Stomach (tissue), 9 donors: Measurements from ENCODE around the gene ZNF175. TPM values are rescaled to one million over a fixed set of nuclear protein-coding genes. Genes with fewer than 3 reads are reported as not detected.

Source experiments
- DNase-seq, 2 donors: peaks; one replicate each; pipeline versions ENCODE4 v3.0.0 to v3.0.0-alpha.2; 2013 to 2019
- H3K27ac ChIP-seq, 5 donors: fragments of 200-600 bp in 4 of 5; sonication (generic) in 4 of 5; one replicate each; pipeline ENCODE4 v1.5.1; 2013 to 2019; ENCODE audit warnings: mild to moderate bottlenecking in 1 of 5, moderate library complexity in 1 of 5
- H3K27me3 ChIP-seq, 3 donors: fragments of 200-600 bp; sonication (generic); one replicate each; pipeline ENCODE4 v1.5.1; 2017 to 2019; ENCODE audit warnings: mixed run types in 1 of 3
- H3K36me3 ChIP-seq, 4 donors: fragments of 200-600 bp; sonication (generic); 1 replicate in 3 of 4; 2 replicates in 1 of 4; pipeline ENCODE4 v1.5.1; 2016 to 2019
- H3K4me1 ChIP-seq, 4 donors: fragments of 200-600 bp; sonication (generic); one replicate each; pipeline ENCODE4 v1.5.1; 2016 to 2019
- H3K4me3 ChIP-seq, 4 donors: fragments of 200-600 bp; sonication (generic) in 3 of 4; one replicate each; pipeline ENCODE4 v1.5.1; 2016 to 2019; ENCODE audit warnings: mild to moderate bottlenecking in 1 of 4
- H3K9me3 ChIP-seq, 4 donors: fragments of 200-600 bp; sonication (generic); one replicate each; pipeline ENCODE4 v1.5.1; 2016 to 2019
- EP300 ChIP-seq: sonication (generic); formaldehyde crosslinking; IDR thresholded peaks from one replicate; pipeline ENCODE4 v1.6.1; 2017; ENCODE audit warnings: antibody characterized with exemption
- POLR2A ChIP-seq, 4 donors: fragments of 450-650 bp; IDR thresholded peaks; one replicate each; pipeline ENCODE4 v1.6.1; 2016; ENCODE audit warnings: antibody characterized with exemption in 4 of 4, control low read depth in 2 of 4, mild to moderate bottlenecking in 1 of 4, moderate library complexity in 1 of 4
- POLR2AphosphoS5 ChIP-seq, 3 donors: sonication (generic); formaldehyde crosslinking; IDR thresholded peaks; one replicate each; pipeline ENCODE4 v1.6.1; 2016; ENCODE audit warnings: antibody characterized with exemption in 3 of 3
- intact Hi-C: fragments of 100-400 bp; cut with DNase I; formaldehyde crosslinking; loops from one replicate; pipeline ENCODE4 v1.15.1; 2023; ENCODE audit warnings: low total_unique reads
- polyA plus RNA-seq, 3 donors: library from polyadenylated mRNA; stranded (reverse); fragments of 200-250 nt; gene quantifications; one replicate each; pipeline ENCODE4 v1.2.3, GENCODE V29; 2013
- total RNA-seq, 5 donors: library from RNA; depleted of rRNA; stranded (reverse); fragments of >200 nt; gene quantifications; one replicate each; pipeline versions ENCODE4 v1.1.0 to v1.2.3, GENCODE V29; 2014 to 2016
- TF ChIP-seq, protein P1 (sequence below), 7 experiments: fragments of 450-650 bp in 4 of 7; fragments of 200-600 bp in 3 of 7; sonication (generic) in 3 of 7; IDR thresholded peaks; one replicate each; pipeline ENCODE4 v1.5.1; 2016 to 2019; ENCODE audit warnings: antibody characterized with exemption in 7 of 7, control low read depth in 2 of 7, mild to moderate bottlenecking in 1 of 7
- donor health status: healthy with polysubstance abuse.
- donor health status: Bipolar disorder and iron deficiency.
- donor health status: healthy.

ZNF175 gene
- total and polyA plus RNA-seq, 8 donors: 1.2 to 12.9 (median 3.9) TPM

DNA sequence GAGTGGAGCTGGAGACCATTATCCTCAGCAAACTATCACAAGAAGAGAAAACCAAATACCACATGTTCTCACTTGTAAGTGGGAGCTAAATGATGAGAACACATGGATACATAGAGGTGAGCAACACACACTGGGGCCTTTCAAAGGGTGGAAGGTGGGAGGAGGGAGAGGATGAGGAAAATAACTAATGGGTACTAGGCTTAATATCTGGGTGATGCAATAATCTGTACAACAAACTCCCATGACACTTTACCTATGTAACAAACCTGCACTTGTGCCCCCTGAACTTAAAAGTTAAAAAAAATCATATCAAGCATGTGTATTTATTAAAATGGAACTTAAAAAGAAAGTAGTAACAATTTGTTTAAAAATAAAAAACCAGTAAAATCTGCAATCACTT lies 70.6 kb downstream of the ZNF175 start:
- peaks cover 0 to 6% (median 0%) of the 10 kb centered on the region in 4 donors for H3K4me1 ChIP-seq
- DNase-seq: no peak
- peaks cover 0 to 6% (median 0%) of the 10 kb centered on the region in 4 donors for H3K9me3 ChIP-seq
- peaks cover 0 to 3% (median 0%) of the 10 kb centered on the region in 4 donors for H3K36me3 ChIP-seq
- TF ChIP-seq EP300: no peak
- TF ChIP-seq POLR2AphosphoS5 (IDR thresholded peaks at IDR 0.05): no peak
- TF ChIP-seq, protein P1, sequence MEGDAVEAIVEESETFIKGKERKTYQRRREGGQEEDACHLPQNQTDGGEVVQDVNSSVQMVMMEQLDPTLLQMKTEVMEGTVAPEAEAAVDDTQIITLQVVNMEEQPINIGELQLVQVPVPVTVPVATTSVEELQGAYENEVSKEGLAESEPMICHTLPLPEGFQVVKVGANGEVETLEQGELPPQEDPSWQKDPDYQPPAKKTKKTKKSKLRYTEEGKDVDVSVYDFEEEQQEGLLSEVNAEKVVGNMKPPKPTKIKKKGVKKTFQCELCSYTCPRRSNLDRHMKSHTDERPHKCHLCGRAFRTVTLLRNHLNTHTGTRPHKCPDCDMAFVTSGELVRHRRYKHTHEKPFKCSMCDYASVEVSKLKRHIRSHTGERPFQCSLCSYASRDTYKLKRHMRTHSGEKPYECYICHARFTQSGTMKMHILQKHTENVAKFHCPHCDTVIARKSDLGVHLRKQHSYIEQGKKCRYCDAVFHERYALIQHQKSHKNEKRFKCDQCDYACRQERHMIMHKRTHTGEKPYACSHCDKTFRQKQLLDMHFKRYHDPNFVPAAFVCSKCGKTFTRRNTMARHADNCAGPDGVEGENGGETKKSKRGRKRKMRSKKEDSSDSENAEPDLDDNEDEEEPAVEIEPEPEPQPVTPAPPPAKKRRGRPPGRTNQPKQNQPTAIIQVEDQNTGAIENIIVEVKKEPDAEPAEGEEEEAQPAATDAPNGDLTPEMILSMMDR (IDR thresholded peaks at IDR 0.05): no peak
- TF ChIP-seq POLR2A (IDR thresholded peaks at IDR 0.05): no peak
- intact Hi-C loops: no loop called here
- H3K27ac ChIP-seq: no peak overlapping the region
- no peak overlapping the region for H3K4me3 ChIP-seq
- H3K27me3 ChIP-seq: peaks cover 0 to 45% (median 0%) of the 10 kb centered on the region in 3 donors

Other genes with a start within 250 kb of the ZNF175 start
- gene VSIG10L, start 229.1 kb upstream of the ZNF175 start, total RNA-seq: 1 to 10 TPM in 1 of 5 donors, under 1 TPM in 2, not detected in 2; 0.29 to 2.2 (median 0.37) TPM
- 10 to 100 TPM in 1 of 3 donors, 1 to 10 TPM in 1, not detected in 1; 1.1 to 39.6 TPM for gene VSIG10L, start 229.1 kb upstream of the ZNF175 start, polyA plus RNA-seq
- 100 to 1,000 TPM in 1 of 5 donors, 10 to 100 TPM in 3, 1 to 10 TPM in 1; 1.2 to 211 (median 53.4) TPM for gene ETFB, start 204.9 kb upstream of the ZNF175 start, total RNA-seq
- gene ETFB, start 204.9 kb upstream of the ZNF175 start, polyA plus RNA-seq: 100 to 1,000 TPM; 146 to 177 (median 157) TPM
- gene CLDND2, start 202.3 kb upstream of the ZNF175 start, total RNA-seq: not detected
- gene CLDND2, start 202.3 kb upstream of the ZNF175 start, polyA plus RNA-seq: 1 to 10 TPM in 2 of 3 donors, under 1 TPM in 1; 0.88 to 4.3 (median 1.3) TPM
- 1 to 10 TPM in 1 of 5 donors, not detected in 4; 7.7 TPM for gene NKG7, start 198.6 kb upstream of the ZNF175 start, total RNA-seq
- gene NKG7, start 198.6 kb upstream of the ZNF175 start, polyA plus RNA-seq: 1 to 10 TPM; 2.1 to 7.3 (median 3.1) TPM
- gene LIM2, start 183.3 kb upstream of the ZNF175 start, total RNA-seq: not detected
- gene LIM2, start 183.3 kb upstream of the ZNF175 start, polyA plus RNA-seq: not detected
- gene C19orf84, start 180.7 kb upstream of the ZNF175 start, total RNA-seq: not detected
- not detected for gene C19orf84, start 180.7 kb upstream of the ZNF175 start, polyA plus RNA-seq
- 10 to 100 TPM in 1 of 5 donors, 1 to 10 TPM in 2, not detected in 2; 1.1 to 21.4 (median 4.6) TPM for gene SIGLEC10, start 153.6 kb upstream of the ZNF175 start, total RNA-seq
- 1 to 10 TPM; 1.7 to 3.1 (median 2.3) TPM for gene SIGLEC10, start 153.6 kb upstream of the ZNF175 start, polyA plus RNA-seq
- 1 to 10 TPM in 2 of 5 donors, not detected in 3; 1.1 to 2.3 TPM for gene SIGLEC8, start 112.8 kb upstream of the ZNF175 start, total RNA-seq
- gene SIGLEC8, start 112.8 kb upstream of the ZNF175 start, polyA plus RNA-seq: 1 to 10 TPM in 1 of 3 donors, under 1 TPM in 2; 0.20 to 1.1 (median 0.56) TPM
- gene CEACAM18, start 92.7 kb upstream of the ZNF175 start, total RNA-seq: not detected
- gene CEACAM18, start 92.7 kb upstream of the ZNF175 start, polyA plus RNA-seq: not detected
- gene SIGLEC12, start 69.5 kb upstream of the ZNF175 start, total RNA-seq: under 1 TPM in 1 of 5 donors, not detected in 4; 0.37 TPM
- gene SIGLEC12, start 69.5 kb upstream of the ZNF175 start, polyA plus RNA-seq: 1 to 10 TPM in 1 of 3 donors, under 1 TPM in 1, not detected in 1; 0.10 to 1.2 TPM
- 1 to 10 TPM in 1 of 5 donors, not detected in 4; 7.1 TPM for gene SIGLEC6, start 39.6 kb upstream of the ZNF175 start, total RNA-seq
- gene SIGLEC6, start 39.6 kb upstream of the ZNF175 start, polyA plus RNA-seq: 1 to 10 TPM in 1 of 3 donors, under 1 TPM in 1, not detected in 1; 0.50 to 2.4 TPM
- 1 to 10 TPM in 1 of 5 donors, under 1 TPM in 1, not detected in 3; 0.58 to 1.8 TPM for gene SIGLEC5, start 59.1 kb downstream of the ZNF175 start, total RNA-seq
- 1 to 10 TPM in 1 of 3 donors, not detected in 2; 1.2 TPM for gene SIGLEC5, start 59.1 kb downstream of the ZNF175 start, polyA plus RNA-seq
- gene SIGLEC14, start 75.5 kb downstream of the ZNF175 start, total RNA-seq: 1 to 10 TPM in 3 of 5 donors, not detected in 2; 2.0 to 5.4 (median 2.8) TPM
- gene SIGLEC14, start 75.5 kb downstream of the ZNF175 start, polyA plus RNA-seq: 1 to 10 TPM in 1 of 3 donors, under 1 TPM in 1, not detected in 1; 0.55 to 1.8 TPM
- 100 to 1,000 TPM in 1 of 5 donors, 1 to 10 TPM in 4; 1.2 to 151 (median 3.9) TPM for gene SPACA6, start 122.0 kb downstream of the ZNF175 start, total RNA-seq
- 10 to 100 TPM; 11.2 to 26.7 (median 19.8) TPM for gene SPACA6, start 122.0 kb downstream of the ZNF175 start, polyA plus RNA-seq
- gene HAS1, start 152.7 kb downstream of the ZNF175 start, total RNA-seq: 1 to 10 TPM in 1 of 5 donors, not detected in 4; 7.2 TPM
- gene HAS1, start 152.7 kb downstream of the ZNF175 start, polyA plus RNA-seq: under 1 TPM in 2 of 3 donors, not detected in 1; 0.05 to 0.25 TPM
- gene FPR1, start 180.6 kb downstream of the ZNF175 start, total RNA-seq: 10 to 100 TPM in 1 of 5 donors, 1 to 10 TPM in 3, not detected in 1; 7.0 to 10.5 (median 8.5) TPM
- 1 to 10 TPM; 1.7 to 7.5 (median 1.8) TPM for gene FPR1, start 180.6 kb downstream of the ZNF175 start, polyA plus RNA-seq
- gene FPR2, start 189.9 kb downstream of the ZNF175 start, total RNA-seq: 1 to 10 TPM in 2 of 5 donors, under 1 TPM in 1, not detected in 2; 0.58 to 1.7 (median 1.3) TPM
- gene FPR2, start 189.9 kb downstream of the ZNF175 start, polyA plus RNA-seq: 1 to 10 TPM in 2 of 3 donors, under 1 TPM in 1; 0.48 to 2.9 (median 1.4) TPM
- gene FPR3, start 223.9 kb downstream of the ZNF175 start, total RNA-seq: 1 to 10 TPM in 3 of 5 donors, not detected in 2; 1.6 to 7.0 (median 3.1) TPM
- gene FPR3, start 223.9 kb downstream of the ZNF175 start, polyA plus RNA-seq: 1 to 10 TPM in 2 of 3 donors, under 1 TPM in 1; 0.58 to 2.7 (median 2.3) TPM